Fibroblast of lung (primary cell): Measurements from ENCODE around the gene CCDC196. TPM values are rescaled to one million over a fixed set of nuclear protein-coding genes. Genes with fewer than 3 reads are reported as not detected.

Experiments used
- DNase-seq, 2 donors: peaks; one replicate each; pipeline versions ENCODE4 v3.0.0 to v3.0.0-alpha.2; 2010; ENCODE audit warnings: low read depth in 2 of 2
- H2AFZ ChIP-seq: 2 replicates; pipeline ENCODE4 v1.5.1; 2012; ENCODE audit warnings: low read length, control low read depth, inconsistent platforms
- H3K27ac ChIP-seq: 2 replicates; pipeline ENCODE4 v1.5.1; 2011; ENCODE audit warnings: low read length, control low read depth; ENCODE audit not compliant: insufficient read depth
- H3K27me3 ChIP-seq: 2 replicates; pipeline ENCODE4 v1.5.1; 2011; ENCODE audit warnings: mild to moderate bottlenecking, low read length; ENCODE audit not compliant: control insufficient read depth, insufficient read depth
- H3K36me3 ChIP-seq: 2 replicates; pipeline ENCODE4 v1.5.1; 2011; ENCODE audit warnings: low read length; ENCODE audit not compliant: control insufficient read depth, insufficient read depth
- H3K4me1 ChIP-seq: 2 replicates; pipeline ENCODE4 v1.5.1; 2011; ENCODE audit warnings: low read length; ENCODE audit not compliant: control insufficient read depth, insufficient read depth; ENCODE audit errors: extremely low read depth
- H3K4me2 ChIP-seq: 2 replicates; pipeline ENCODE4 v1.5.1; 2011; ENCODE audit warnings: low read length, control low read depth; ENCODE audit not compliant: insufficient read depth; ENCODE audit errors: extremely low read depth
- H3K4me3 ChIP-seq, 4 experiments: fragments of 200-600 bp in 1 of 4; sonication (generic) in 1 of 4; replicated peaks in 1 of 4; 2 replicates each; pipeline ENCODE4 v1.5.1; 2011 to 2016; ENCODE audit warnings: low read length in 4 of 4, low read depth in 3 of 4, mild to moderate bottlenecking in 3 of 4, control low read depth in 2 of 4, inconsistent platforms in 1 of 4, mixed read lengths in 1 of 4; ENCODE audit not compliant: insufficient read depth in 1 of 4; ENCODE audit errors: control extremely low read depth in 1 of 4
- H3K79me2 ChIP-seq: 2 replicates; pipeline ENCODE4 v1.5.1; 2012; ENCODE audit warnings: mild to moderate bottlenecking, low read length, inconsistent platforms; ENCODE audit not compliant: control insufficient read depth, insufficient read depth
- H3K9ac ChIP-seq: 2 replicates; pipeline ENCODE4 v1.5.1; 2011; ENCODE audit warnings: mild to moderate bottlenecking, low read length, control low read depth; ENCODE audit not compliant: insufficient read depth
- H3K9me3 ChIP-seq: 2 replicates; pipeline ENCODE4 v1.5.1; 2012; ENCODE audit warnings: low read depth, low read length; ENCODE audit not compliant: control insufficient read depth, insufficient read depth
- H4K20me1 ChIP-seq: 2 replicates; pipeline ENCODE4 v1.5.1; 2011; ENCODE audit warnings: low read length; ENCODE audit not compliant: control insufficient read depth, insufficient read depth; ENCODE audit errors: extremely low read depth
- EZH2 ChIP-seq: IDR thresholded peaks from 2 replicates; pipeline ENCODE4 v1.5.1; 2012; ENCODE audit warnings: low read length, control low read depth, mild to moderate bottlenecking; ENCODE audit errors: missing control alignments
- polyA plus RNA-seq, 2 donors: library from polyadenylated mRNA; depleted of rRNA in 1 of 2; stranded (reverse) in 1 of 2; unstranded in 1 of 2; fragments of >200 nt; gene quantifications; 2 replicates each; pipeline ENCODE4 v1.2.1, GENCODE V29; 2011 to 2012; ENCODE audit warnings: missing spikeins in 1 of 2
- total RNA-seq: library from RNA; depleted of rRNA; stranded (reverse); fragments of >200 nt; gene quantifications from 2 replicates; pipeline ENCODE4 v1.2.1, GENCODE V29; 2014
- TF ChIP-seq, protein P1 (sequence below), 2 donors: IDR thresholded peaks in 1 of 2; conservative IDR thresholded peaks in 1 of 2; 1 replicate in 1 of 2; 2 replicates in 1 of 2; pipeline ENCODE4 v1.5.1; 2011 to 2012; ENCODE audit warnings: low read length in 2 of 2, control low read depth in 1 of 2, inconsistent platforms in 1 of 2, low read depth in 1 of 2, mild to moderate bottlenecking in 1 of 2

Gene CCDC196
- total and polyA plus RNA-seq, 2 donors (not counting 1 experiment from before 2014, with no cell fraction given) = not detected

DNA sequence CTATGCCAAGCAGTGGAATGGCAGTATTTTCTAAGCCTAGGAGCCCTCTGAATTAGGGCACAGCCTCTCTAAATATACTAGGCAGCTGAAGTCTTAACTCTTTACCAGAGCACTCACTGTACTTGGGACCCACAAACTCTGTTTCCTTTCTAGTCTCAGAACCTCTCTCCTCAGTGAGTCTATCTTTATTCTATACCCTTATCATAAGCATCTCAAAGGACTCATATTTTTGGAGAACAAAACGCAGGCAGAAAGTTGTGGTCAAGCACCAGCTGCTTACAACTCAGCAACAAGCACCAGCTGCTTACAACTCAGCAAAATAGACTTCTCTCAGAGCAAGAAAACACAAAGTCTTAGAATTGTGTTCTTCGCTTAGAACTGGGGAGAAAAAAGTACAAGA lies 993 bp downstream of the CCDC196 start:
- H2AFZ ChIP-seq = no peak overlapping the region
- no peak overlapping the region for H3K27ac ChIP-seq

DNA sequence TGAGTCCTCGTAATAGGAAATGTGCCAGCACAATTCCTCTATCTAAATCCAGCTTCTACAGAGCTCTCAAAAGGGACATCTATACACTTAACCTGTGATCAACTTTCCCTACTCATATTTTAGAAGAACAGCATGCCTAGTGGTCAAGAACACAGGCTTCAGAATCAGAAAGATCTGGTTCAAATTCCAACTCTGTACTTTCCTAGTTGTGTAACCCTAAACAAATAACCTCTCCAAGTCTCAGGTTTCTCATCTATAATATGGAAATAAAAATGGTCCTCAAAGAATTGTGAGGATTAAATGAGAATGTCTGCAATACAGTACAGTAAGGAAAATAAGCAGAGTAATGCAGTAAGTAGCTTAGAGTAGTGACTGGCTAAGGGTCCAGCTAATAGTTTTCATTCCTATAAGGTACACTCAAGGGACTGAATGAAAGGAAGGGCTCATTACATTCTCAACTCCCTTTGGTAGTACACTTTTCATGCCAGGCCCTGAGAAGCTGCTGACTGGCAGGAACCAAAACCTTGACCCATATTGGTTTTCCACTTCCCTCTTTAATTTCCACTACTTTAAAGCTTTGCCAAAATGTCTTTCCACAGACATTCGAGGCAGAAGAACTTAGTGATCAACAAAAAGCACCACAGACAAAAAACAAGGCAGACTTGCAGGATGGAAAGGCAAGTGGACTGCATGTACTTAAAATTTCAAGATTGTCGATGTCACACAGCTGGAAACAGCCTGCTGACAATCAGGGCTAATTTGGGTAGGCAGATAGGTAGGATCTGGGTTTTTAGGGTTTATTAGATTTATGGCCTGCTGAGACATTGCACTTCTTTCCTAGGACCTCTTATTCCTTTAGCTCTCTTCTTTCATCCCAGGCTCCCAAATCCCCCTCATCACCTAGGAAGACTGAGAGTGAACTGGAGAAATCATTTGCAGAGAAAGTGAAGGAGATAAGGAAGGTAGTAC lies 4.3 kb downstream of the CCDC196 start:
- Histone ChIP-seq H3K9ac (no peak overlapping the region), H3K79me2 (no peaks in the 10 kb centered on the region), H4K20me1 (no peaks in the 10 kb centered on the region), H3K4me3 (no peak overlapping the region), H3K36me3 (no peaks in the 10 kb centered on the region), H3K9me3 (no peaks in the 10 kb centered on the region), H3K4me1 (no peaks in the 10 kb centered on the region), H3K27me3 (no peaks in the 10 kb centered on the region), H3K4me2 (no peak overlapping the region), H2AFZ (no peak overlapping the region), H3K27ac (no peak overlapping the region)
- TF ChIP-seq, protein P1, sequence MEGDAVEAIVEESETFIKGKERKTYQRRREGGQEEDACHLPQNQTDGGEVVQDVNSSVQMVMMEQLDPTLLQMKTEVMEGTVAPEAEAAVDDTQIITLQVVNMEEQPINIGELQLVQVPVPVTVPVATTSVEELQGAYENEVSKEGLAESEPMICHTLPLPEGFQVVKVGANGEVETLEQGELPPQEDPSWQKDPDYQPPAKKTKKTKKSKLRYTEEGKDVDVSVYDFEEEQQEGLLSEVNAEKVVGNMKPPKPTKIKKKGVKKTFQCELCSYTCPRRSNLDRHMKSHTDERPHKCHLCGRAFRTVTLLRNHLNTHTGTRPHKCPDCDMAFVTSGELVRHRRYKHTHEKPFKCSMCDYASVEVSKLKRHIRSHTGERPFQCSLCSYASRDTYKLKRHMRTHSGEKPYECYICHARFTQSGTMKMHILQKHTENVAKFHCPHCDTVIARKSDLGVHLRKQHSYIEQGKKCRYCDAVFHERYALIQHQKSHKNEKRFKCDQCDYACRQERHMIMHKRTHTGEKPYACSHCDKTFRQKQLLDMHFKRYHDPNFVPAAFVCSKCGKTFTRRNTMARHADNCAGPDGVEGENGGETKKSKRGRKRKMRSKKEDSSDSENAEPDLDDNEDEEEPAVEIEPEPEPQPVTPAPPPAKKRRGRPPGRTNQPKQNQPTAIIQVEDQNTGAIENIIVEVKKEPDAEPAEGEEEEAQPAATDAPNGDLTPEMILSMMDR (conservative IDR thresholded peaks at IDR 0.05 in 1 of 2, IDR thresholded peaks at IDR 0.05 in 1 of 2; ENCODE audit: low read depth in 1 of 2, low read length in 2 of 2) = no peak
- TF ChIP-seq EZH2 = no peak
- no peak for DNase-seq

More for the DNA sequence above, 993 bp downstream of the CCDC196 start:
- H3K79me2 ChIP-seq = no peaks in the 10 kb centered on the region
- no peak overlapping the region for H3K4me3 ChIP-seq
- H3K27me3 ChIP-seq = no peaks in the 10 kb centered on the region
- no peak for TF ChIP-seq EZH2
- TF ChIP-seq, protein P1 (conservative IDR thresholded peaks at IDR 0.05 in 1 of 2, IDR thresholded peaks at IDR 0.05 in 1 of 2; ENCODE audit: low read depth in 1 of 2, low read length in 2 of 2) = no peak
- H3K4me2 ChIP-seq = no peak overlapping the region
- H3K4me1 ChIP-seq = no peaks in the 10 kb centered on the region
- no peak for DNase-seq
- H4K20me1 ChIP-seq = no peaks in the 10 kb centered on the region
- H3K36me3 ChIP-seq = no peaks in the 10 kb centered on the region
- no peak overlapping the region for H3K9ac ChIP-seq
- H3K9me3 ChIP-seq = no peaks in the 10 kb centered on the region

DNA sequence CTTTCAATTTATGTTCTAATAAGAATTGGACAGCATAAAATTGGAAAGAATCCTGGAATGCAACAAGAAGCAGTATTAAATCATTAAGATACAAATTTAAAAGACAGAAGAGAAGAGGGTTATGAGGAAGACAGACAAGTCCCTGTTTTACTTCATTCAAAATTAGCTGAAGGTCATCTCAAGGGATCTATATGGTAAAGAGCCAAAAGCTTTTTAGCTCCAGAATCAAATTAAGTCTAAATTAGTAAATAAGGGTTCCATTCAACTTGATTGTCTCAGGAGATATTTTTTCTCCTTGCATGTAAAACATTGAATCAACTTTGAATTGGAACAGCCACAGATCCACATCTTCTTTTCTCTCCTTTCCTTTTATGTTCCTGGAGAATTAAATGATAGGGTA lies 7.6 kb downstream of the CCDC196 start:
- no peak overlapping the region for H3K4me2 ChIP-seq
- H3K27ac ChIP-seq = no peak overlapping the region
- no peak overlapping the region for H2AFZ ChIP-seq
- H4K20me1 ChIP-seq = no peaks in the 10 kb centered on the region
- no peaks in the 10 kb centered on the region for H3K27me3 ChIP-seq
- no peak overlapping the region for H3K9ac ChIP-seq
- no peak for TF ChIP-seq EZH2
- TF ChIP-seq, protein P1 (conservative IDR thresholded peaks at IDR 0.05 in 1 of 2, IDR thresholded peaks at IDR 0.05 in 1 of 2; ENCODE audit: low read depth in 1 of 2, low read length in 2 of 2) = no peak
- no peaks in the 10 kb centered on the region for H3K9me3 ChIP-seq
- no peaks in the 10 kb centered on the region for H3K36me3 ChIP-seq
- H3K4me3 ChIP-seq = no peak overlapping the region
- no peaks in the 10 kb centered on the region for H3K79me2 ChIP-seq
- DNase-seq = no peak
- no peaks in the 10 kb centered on the region for H3K4me1 ChIP-seq
